Lower lobe of right lung (tissue), 2 donors: Measurements from ENCODE around the gene INTS4. TPM values are rescaled to one million over a fixed set of nuclear protein-coding genes. Genes with fewer than 3 reads are reported as not detected.

Source experiments
- ATAC-seq, 2 donors: fragments of 200-7000 bp; cut with Tn5 transposase; one replicate each; pipeline ENCODE4 v1.9.1; 2020 to 2022; ENCODE audit warnings: mild to moderate bottlenecking in 2 of 2, moderate library complexity in 2 of 2
- DNase-seq: peaks from one replicate; pipeline ENCODE4 v3.0.0-alpha.2; 2020
- H3K27ac ChIP-seq: fragments of 200-600 bp; one replicate; pipeline ENCODE4 v1.8.0; 2022
- H3K27me3 ChIP-seq: fragments of 200-600 bp; one replicate; pipeline ENCODE4 v1.8.0; 2022; ENCODE audit warnings: low read depth
- H3K36me3 ChIP-seq: fragments of 200-600 bp; one replicate; pipeline ENCODE4 v1.8.0; 2022; ENCODE audit warnings: mild to moderate bottlenecking
- H3K4me1 ChIP-seq: fragments of 200-600 bp; one replicate; pipeline ENCODE4 v1.8.0; 2022
- H3K4me3 ChIP-seq: fragments of 200-600 bp; one replicate; pipeline ENCODE4 v1.8.0; 2022; ENCODE audit warnings: mild to moderate bottlenecking
- H3K9me3 ChIP-seq: fragments of 200-600 bp; one replicate; pipeline ENCODE4 v1.8.0; 2022
- CTCF ChIP-seq: fragments of 200-600 bp; IDR thresholded peaks from one replicate; pipeline ENCODE4 v1.8.0; 2022; ENCODE audit warnings: antibody characterized with exemption, mild to moderate bottlenecking
- intact Hi-C: fragments of 100-400 bp; cut with DNase I; formaldehyde crosslinking; loops from one replicate; pipeline ENCODE4 v1.11.0; 2022
- total RNA-seq: library from RNA; stranded (reverse); fragmentation: NEBNext Ultra II Directional; extraction: Animal tissue kit (Norgen Biotek cat#: 25700); gene quantifications from one replicate; pipeline ENCODE4 v1.2.1, GENCODE V29; 2021
- donor health status: DM: no; HTN: yes; CAD: no; lungs with severe emphysema.

INTS4 gene
- total RNA-seq, 1 donor from 2014 or later = 35.4 TPM

GRCh38 chr11:77981346-77981947, 13.0 kb downstream of the INTS4 start:
- no peaks in the 10 kb centered on the region for H3K9me3 ChIP-seq
- H3K27me3 ChIP-seq = no peaks in the 10 kb centered on the region
- H3K4me3 ChIP-seq = no peak overlapping the region
- H3K27ac ChIP-seq = no peak overlapping the region
- intact Hi-C loops = no loop called here
- peaks cover 50% of the 10 kb centered on the region for H3K36me3 ChIP-seq
- ATAC-seq = no peak
- DNase-seq = no peak
- TF ChIP-seq CTCF = no peak
- H3K4me1 ChIP-seq = no peaks in the 10 kb centered on the region

- no peaks in the 10 kb centered on the region for H3K9me3 ChIP-seq
- H3K27me3 ChIP-seq = no peaks in the 10 kb centered on the region
- intact Hi-C loops = no loop called here
- H3K27ac ChIP-seq = no peak overlapping the region
- ATAC-seq = no peak
- peaks cover 22% of the 10 kb centered on the region for H3K36me3 ChIP-seq
- DNase-seq = no peak
- TF ChIP-seq CTCF = no peak
- H3K4me3 ChIP-seq = no peak overlapping the region
- no peaks in the 10 kb centered on the region for H3K4me1 ChIP-seq
These were observed 26.1 kb downstream of the INTS4 start for GRCh38 chr11:77968337-77968736.

- no peak for TF ChIP-seq CTCF
- Histone ChIP-seq H3K27me3 (no peaks in the 10 kb centered on the region), H3K4me3 (no peak overlapping the region), H3K4me1 (no peaks in the 10 kb centered on the region), H3K27ac (no peak overlapping the region), H3K36me3 (peaks cover 22% of the 10 kb centered on the region), H3K9me3 (no peaks in the 10 kb centered on the region)
- ATAC-seq = no peak
- intact Hi-C loops = no loop called here
- no peak for DNase-seq
These were observed 26.7 kb downstream of the INTS4 start for GRCh38 chr11:77967753-77968152.

GRCh38 chr11:77967121-77967520, 27.3 kb downstream of the INTS4 start:
- DNase-seq = no peak

GRCh38 chr11:77966338-77966737, 28.1 kb downstream of the INTS4 start:
- H3K36me3 ChIP-seq = peaks cover 22% of the 10 kb centered on the region
- no peaks in the 10 kb centered on the region for H3K9me3 ChIP-seq
- no peak for DNase-seq
- intact Hi-C loops = no loop called here
- no peak overlapping the region for H3K4me3 ChIP-seq
- no peaks in the 10 kb centered on the region for H3K27me3 ChIP-seq
- ATAC-seq = no peak
- no peaks in the 10 kb centered on the region for H3K4me1 ChIP-seq
- H3K27ac ChIP-seq = no peak overlapping the region
- TF ChIP-seq CTCF = no peak

More at GRCh38 chr11:77967121-77967520, 27.3 kb downstream of the INTS4 start:
- Histone ChIP-seq H3K27ac (no peak overlapping the region), H3K4me3 (no peak overlapping the region), H3K27me3 (no peaks in the 10 kb centered on the region), H3K4me1 (no peaks in the 10 kb centered on the region), H3K36me3 (peaks cover 22% of the 10 kb centered on the region), H3K9me3 (no peaks in the 10 kb centered on the region)
- intact Hi-C loops = no loop called here
- no peak for ATAC-seq
- TF ChIP-seq CTCF = no peak
